ENCODE measurements around the gene SMAD9. TPM values are rescaled to one million over a fixed set of nuclear protein-coding genes. Genes with fewer than 3 reads are reported as not detected.

Gene SMAD9
- total RNA-seq, 1 donor from 2014 or later: 0.26 TPM

GRCh38 chr13:36872621-36873020 is 47.4 kb downstream of the SMAD9 start:
- DNase-seq (ENCODE audit: low spot score): no peak
- Mint-ChIP-seq H3K27ac (ENCODE audit: unreplicated experiment) (no peak overlapping the region), H3K36me3 (ENCODE audit: low read depth, unreplicated experiment) (no peaks in the 10 kb centered on the region), H3K4me1 (ENCODE audit: unreplicated experiment) (peaks cover 6% of the 10 kb centered on the region), H3K4me3 (ENCODE audit: unreplicated experiment) (no peak overlapping the region), H3K27me3 (ENCODE audit: unreplicated experiment) (peaks cover 3% of the 10 kb centered on the region), H3K9me3 (ENCODE audit: unreplicated experiment) (no peaks in the 10 kb centered on the region)
- TF ChIP-seq CTCF (IDR thresholded peaks at IDR 0.05; ENCODE audit: unreplicated experiment): no peak

DNA sequence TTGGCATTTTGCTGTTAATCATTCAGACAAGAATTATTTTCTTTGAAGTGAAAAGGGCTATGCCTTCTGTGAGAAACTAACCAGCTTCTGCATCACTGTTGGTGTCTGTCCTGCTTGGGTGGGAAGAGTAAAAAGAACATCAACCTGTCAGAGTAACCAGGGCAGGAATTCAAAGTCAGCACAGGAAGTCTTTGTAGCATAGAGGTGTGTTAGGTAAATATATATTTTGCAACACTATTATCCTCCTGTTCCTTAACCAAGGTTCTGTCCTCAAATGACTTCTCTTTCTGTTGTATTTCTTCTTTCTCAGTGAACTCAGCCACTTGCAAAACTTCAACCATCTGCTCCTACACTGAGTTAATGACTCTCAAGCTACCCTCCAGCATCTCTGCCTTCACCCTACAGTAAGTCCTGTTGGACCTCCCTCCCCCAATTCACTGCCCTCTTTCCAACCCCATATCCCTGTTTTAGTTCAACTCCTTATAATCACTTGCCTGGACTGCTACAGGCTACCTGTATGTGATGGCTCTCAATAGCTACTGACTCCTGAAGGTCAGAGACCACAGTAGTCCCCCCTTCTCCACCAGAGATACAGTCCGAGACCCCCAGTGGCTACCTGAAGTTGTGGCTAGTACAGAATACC is 49.9 kb downstream of the SMAD9 start:
- TF ChIP-seq CTCF (IDR thresholded peaks at IDR 0.05; ENCODE audit: unreplicated experiment): no peak
- Mint-ChIP-seq H3K4me1 (ENCODE audit: unreplicated experiment) (peaks cover 6% of the 10 kb centered on the region), H3K4me3 (ENCODE audit: unreplicated experiment) (no peak overlapping the region), H3K9me3 (ENCODE audit: unreplicated experiment) (no peaks in the 10 kb centered on the region), H3K36me3 (ENCODE audit: low read depth, unreplicated experiment) (no peaks in the 10 kb centered on the region), H3K27me3 (ENCODE audit: unreplicated experiment) (peaks cover 3% of the 10 kb centered on the region), H3K27ac (ENCODE audit: unreplicated experiment) (no peak overlapping the region)
- no peak for DNase-seq (ENCODE audit: low spot score)

DNA sequence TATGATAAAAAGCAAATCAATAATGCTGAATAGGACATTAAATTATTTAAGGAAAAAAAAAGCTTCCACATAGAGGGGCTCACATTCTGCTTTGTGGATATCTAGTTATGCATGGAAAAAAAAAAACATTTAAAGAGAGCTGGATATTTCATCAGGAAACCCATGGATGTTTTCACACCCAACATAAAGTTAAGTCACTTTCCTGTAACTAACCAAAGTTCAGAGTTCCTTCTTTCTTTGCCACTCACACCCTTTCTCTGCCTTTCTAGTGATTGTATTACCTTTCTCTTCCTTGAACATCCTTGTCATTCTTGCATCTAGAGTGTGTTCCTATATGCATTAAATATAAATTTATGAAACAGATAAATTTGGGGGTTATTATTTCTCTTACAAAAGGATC is 53.8 kb downstream of the SMAD9 start:
- Mint-ChIP-seq H3K27me3 (ENCODE audit: unreplicated experiment) (peaks cover 2% of the 10 kb centered on the region), H3K9me3 (ENCODE audit: unreplicated experiment) (no peaks in the 10 kb centered on the region), H3K4me3 (ENCODE audit: unreplicated experiment) (no peak overlapping the region), H3K4me1 (ENCODE audit: unreplicated experiment) (peaks cover 8% of the 10 kb centered on the region), H3K36me3 (ENCODE audit: low read depth, unreplicated experiment) (no peaks in the 10 kb centered on the region), H3K27ac (ENCODE audit: unreplicated experiment) (no peak overlapping the region)
- DNase-seq (ENCODE audit: low spot score): no peak
- no peak for TF ChIP-seq CTCF (IDR thresholded peaks at IDR 0.05; ENCODE audit: unreplicated experiment)

DNA sequence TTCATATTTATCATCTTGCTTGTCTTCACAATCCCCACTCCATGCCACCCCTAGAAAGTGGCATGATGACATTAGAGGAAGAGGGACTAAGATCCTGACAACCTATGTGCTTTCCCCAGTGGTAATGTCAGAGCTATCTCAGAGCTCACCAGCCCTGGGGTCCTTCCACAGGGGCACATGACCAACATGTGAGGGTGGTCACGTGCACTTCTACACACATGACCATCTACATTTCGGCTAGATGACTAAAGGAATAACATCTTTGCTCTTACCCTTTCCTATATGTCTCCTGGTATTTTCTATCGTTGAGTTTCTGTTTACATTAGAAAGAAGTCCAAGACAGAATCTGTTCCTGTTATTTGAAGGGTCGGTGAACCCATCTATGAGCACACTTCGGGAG is 54.8 kb downstream of the SMAD9 start:
- H3K27ac Mint-ChIP-seq (ENCODE audit: unreplicated experiment): no peak overlapping the region
- TF ChIP-seq CTCF (IDR thresholded peaks at IDR 0.05; ENCODE audit: unreplicated experiment): no peak
- peaks cover 2% of the 10 kb centered on the region for H3K27me3 Mint-ChIP-seq (ENCODE audit: unreplicated experiment)
- H3K36me3 Mint-ChIP-seq (ENCODE audit: low read depth, unreplicated experiment): no peaks in the 10 kb centered on the region
- no peak overlapping the region for H3K4me3 Mint-ChIP-seq (ENCODE audit: unreplicated experiment)
- H3K4me1 Mint-ChIP-seq (ENCODE audit: unreplicated experiment): peaks cover 8% of the 10 kb centered on the region
- no peaks in the 10 kb centered on the region for H3K9me3 Mint-ChIP-seq (ENCODE audit: unreplicated experiment)
- no peak for DNase-seq (ENCODE audit: low spot score)

- Mint-ChIP-seq H3K27me3 (ENCODE audit: unreplicated experiment) (peaks cover 2% of the 10 kb centered on the region), H3K4me1 (ENCODE audit: unreplicated experiment) (peaks cover 8% of the 10 kb centered on the region), H3K9me3 (ENCODE audit: unreplicated experiment) (no peaks in the 10 kb centered on the region), H3K4me3 (ENCODE audit: unreplicated experiment) (no peak overlapping the region), H3K36me3 (ENCODE audit: low read depth, unreplicated experiment) (no peaks in the 10 kb centered on the region), H3K27ac (ENCODE audit: unreplicated experiment) (no peak overlapping the region)
- no peak for DNase-seq (ENCODE audit: low spot score)
- no peak for TF ChIP-seq CTCF (IDR thresholded peaks at IDR 0.05; ENCODE audit: unreplicated experiment)
Observed at GRCh38 chr13:36862722-36863121, 57.3 kb downstream of the SMAD9 start.

Measured in endothelial cell (in vitro differentiated cells).